HepG2 (cell line): ENCODE data around the gene SGCD.

Experiments
- CCAR2 ChIP-seq: fragments of 200-400 bp; formaldehyde crosslinking; optimal IDR thresholded peaks from 2 replicates; pipeline ENCODE3; 2018; ENCODE audit warnings: low read depth, mild to moderate bottlenecking, low read length, moderate library complexity
- ZNF232 ChIP-seq: sonication (generic); formaldehyde crosslinking; IDR thresholded peaks from 2 replicates; pipeline ENCODE4 v1.4.0; 2020; ENCODE audit warnings: missing genetic modification reagents, borderline replicate concordance

DNA sequence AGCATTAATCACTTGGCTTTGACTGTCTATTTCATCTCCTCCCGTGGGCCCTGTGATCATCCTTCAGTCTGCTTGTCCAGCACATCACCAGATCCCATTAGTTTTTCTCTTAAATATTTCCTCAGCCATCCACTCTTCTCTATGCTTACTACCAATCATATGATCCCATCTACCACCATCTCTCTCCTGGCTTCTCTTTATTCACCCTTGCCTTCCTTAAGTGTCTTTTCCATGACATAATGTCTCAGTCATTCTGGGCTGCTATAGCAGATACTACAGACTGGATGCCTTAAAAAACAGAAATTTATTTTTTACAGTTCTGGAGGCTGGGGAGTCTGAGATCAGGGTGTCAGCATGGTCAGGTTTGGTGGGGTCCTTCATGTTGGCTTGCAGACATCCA, 314.7 kb downstream of the SGCD start:
- TF ChIP-seq CCAR2 = no peak
- no peak for TF ChIP-seq ZNF232
